Gastrocnemius medialis (tissue), 4 donors: ENCODE measurements around the gene CABCOCO1. TPM values are rescaled to one million over a fixed set of nuclear protein-coding genes. Genes with fewer than 3 reads are reported as not detected.

Experiments used
- ATAC-seq, 2 donors: fragments of 150-250 bp; one replicate each; pipeline ENCODE4 v1.9.1; 2016
- DNase-seq, 2 donors: peaks; one replicate each; pipeline ENCODE4 v3.0.0-alpha.2; 2019
- H3K27ac ChIP-seq, 4 donors: fragments of 200-600 bp; sonication (generic); 1 replicate in 1 of 4; 2 replicates in 3 of 4; pipeline ENCODE4 v1.5.1; 2016 to 2018; ENCODE audit warnings: mild to moderate bottlenecking in 2 of 4, moderate library complexity in 1 of 4
- H3K27me3 ChIP-seq, 3 donors: fragments of 200-600 bp; sonication (generic) in 2 of 3; 1 replicate in 1 of 3; 2 replicates in 2 of 3; pipeline versions ENCODE4 v1.5.1 to v1.6.0; 2016 to 2019; ENCODE audit warnings: mild to moderate bottlenecking in 1 of 3, moderate library complexity in 1 of 3
- H3K36me3 ChIP-seq, 2 donors: fragments of 200-600 bp; sonication (generic) in 1 of 2; one replicate each; pipeline ENCODE4 v1.5.1; 2017 to 2018
- H3K4me1 ChIP-seq, 2 donors: fragments of 200-600 bp; sonication (generic) in 1 of 2; one replicate each; pipeline ENCODE4 v1.5.1; 2016 to 2017; ENCODE audit warnings: mild to moderate bottlenecking in 2 of 2
- H3K4me3 ChIP-seq, 4 donors: fragments of 200-600 bp; sonication (generic) in 3 of 4; 1 replicate in 1 of 4; 2 replicates in 3 of 4; pipeline ENCODE4 v1.5.1; 2016 to 2019; ENCODE audit warnings: mild to moderate bottlenecking in 2 of 4
- H3K9me3 ChIP-seq, 3 donors: fragments of 200-600 bp; sonication (generic) in 2 of 3; 1 replicate in 1 of 3; 2 replicates in 2 of 3; pipeline ENCODE4 v1.5.1; 2016 to 2019
- POLR2A ChIP-seq, 2 donors: fragments of 450-650 bp; IDR thresholded peaks; one replicate each; pipeline ENCODE4 v1.6.1; 2017; ENCODE audit warnings: antibody characterized with exemption in 2 of 2, mild to moderate bottlenecking in 2 of 2, moderate library complexity in 2 of 2
- in situ Hi-C, 4 donors: fragments of 200-750 bp; cut with MboI; loops; one replicate each; pipeline versions ENCODE4 v1.15.0 to v1.8.0; 2017; ENCODE audit warnings: low sequenced_read_pairs in 4 of 4
- intact Hi-C: fragments of 100-400 bp; cut with DNase I; formaldehyde crosslinking; loops from one replicate; pipeline ENCODE4 v1.15.1; 2023; ENCODE audit warnings: low total_unique reads
- total RNA-seq, 4 donors: library from RNA; depleted of rRNA; stranded (reverse); fragments of >200 nt; gene quantifications; one replicate each; pipeline versions ENCODE4 v1.1.0 to v1.2.3, GENCODE V29; 2016
- TF ChIP-seq, protein P1 (sequence below), 5 experiments: fragments of 450-650 bp in 3 of 5; fragments of 200-600 bp in 2 of 5; sonication (generic) in 2 of 5; IDR thresholded peaks in 4 of 5; conservative IDR thresholded peaks in 1 of 5; 1 replicate in 4 of 5; 2 replicates in 1 of 5; pipeline ENCODE4 v1.5.1; 2016 to 2019; ENCODE audit warnings: antibody characterized with exemption in 5 of 5, mild to moderate bottlenecking in 3 of 5, moderate library complexity in 3 of 5

The CABCOCO1 gene
- total RNA-seq, 4 donors from 2014 or later = not detected

DNA sequence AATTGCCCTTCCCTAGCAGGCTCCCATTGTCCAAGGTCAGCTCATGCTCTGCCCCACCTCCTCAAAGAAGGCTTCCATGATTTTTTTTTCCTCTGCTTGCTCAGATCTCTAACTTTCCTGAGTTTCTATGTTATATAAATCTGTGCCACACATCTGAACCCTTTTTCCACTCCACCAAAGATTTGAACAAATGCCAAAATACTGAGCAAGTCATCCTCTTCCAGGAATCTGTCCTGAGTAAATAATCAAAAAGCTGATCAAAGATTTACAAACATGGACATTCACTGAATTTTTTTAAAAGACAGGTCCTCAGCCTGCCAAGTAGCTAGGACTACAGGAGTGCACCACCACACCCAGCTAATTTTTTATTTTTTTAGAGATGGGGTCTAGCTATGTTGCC, 136.0 kb downstream of the CABCOCO1 start:
- H3K9me3 ChIP-seq = no peaks in the 10 kb centered on the region
- no peaks in the 10 kb centered on the region for H3K27me3 ChIP-seq
- intact Hi-C loops = no loop called here
- H3K4me1 ChIP-seq = no peaks in the 10 kb centered on the region
- in situ Hi-C loops = no loop called here
- no peak for ATAC-seq
- H3K4me3 ChIP-seq = no peak overlapping the region
- no peak overlapping the region for H3K27ac ChIP-seq
- no peaks in the 10 kb centered on the region for H3K36me3 ChIP-seq
- TF ChIP-seq, protein P1, sequence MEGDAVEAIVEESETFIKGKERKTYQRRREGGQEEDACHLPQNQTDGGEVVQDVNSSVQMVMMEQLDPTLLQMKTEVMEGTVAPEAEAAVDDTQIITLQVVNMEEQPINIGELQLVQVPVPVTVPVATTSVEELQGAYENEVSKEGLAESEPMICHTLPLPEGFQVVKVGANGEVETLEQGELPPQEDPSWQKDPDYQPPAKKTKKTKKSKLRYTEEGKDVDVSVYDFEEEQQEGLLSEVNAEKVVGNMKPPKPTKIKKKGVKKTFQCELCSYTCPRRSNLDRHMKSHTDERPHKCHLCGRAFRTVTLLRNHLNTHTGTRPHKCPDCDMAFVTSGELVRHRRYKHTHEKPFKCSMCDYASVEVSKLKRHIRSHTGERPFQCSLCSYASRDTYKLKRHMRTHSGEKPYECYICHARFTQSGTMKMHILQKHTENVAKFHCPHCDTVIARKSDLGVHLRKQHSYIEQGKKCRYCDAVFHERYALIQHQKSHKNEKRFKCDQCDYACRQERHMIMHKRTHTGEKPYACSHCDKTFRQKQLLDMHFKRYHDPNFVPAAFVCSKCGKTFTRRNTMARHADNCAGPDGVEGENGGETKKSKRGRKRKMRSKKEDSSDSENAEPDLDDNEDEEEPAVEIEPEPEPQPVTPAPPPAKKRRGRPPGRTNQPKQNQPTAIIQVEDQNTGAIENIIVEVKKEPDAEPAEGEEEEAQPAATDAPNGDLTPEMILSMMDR (IDR thresholded peaks at IDR 0.05 in 4 of 5, conservative IDR thresholded peaks at IDR 0.05 in 1 of 5) = no peak
- DNase-seq = no peak

DNA sequence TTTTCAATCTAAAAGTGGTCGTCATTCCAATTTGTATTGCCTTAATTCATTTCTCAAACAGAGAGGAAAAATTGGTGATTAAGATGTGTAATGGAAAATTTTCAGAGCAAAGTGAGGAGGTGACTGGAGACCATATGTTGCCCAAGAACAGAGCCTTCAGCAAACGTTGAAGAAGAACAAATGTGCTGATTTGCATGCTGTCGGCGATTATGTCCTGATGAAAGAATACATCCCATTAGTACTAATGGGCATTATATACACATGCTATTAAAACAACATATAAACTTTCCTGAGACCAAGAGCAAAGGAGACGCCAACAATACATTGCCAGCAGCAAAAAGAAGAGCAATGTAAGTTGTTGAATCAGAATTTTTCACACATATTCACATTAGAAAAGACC, 138.8 kb downstream of the CABCOCO1 start:
- Histone ChIP-seq H3K4me1 (no peaks in the 10 kb centered on the region), H3K36me3 (no peaks in the 10 kb centered on the region), H3K27ac (no peak overlapping the region), H3K4me3 (no peak overlapping the region), H3K9me3 (no peaks in the 10 kb centered on the region), H3K27me3 (no peaks in the 10 kb centered on the region)
- ATAC-seq = no peak
- in situ Hi-C loops (no loop called here), intact Hi-C loops (no loop called here)
- DNase-seq = no peak
- no peak for TF ChIP-seq POLR2A (IDR thresholded peaks at IDR 0.05)
- TF ChIP-seq, protein P1 (IDR thresholded peaks at IDR 0.05 in 4 of 5, conservative IDR thresholded peaks at IDR 0.05 in 1 of 5) = no peak

DNA sequence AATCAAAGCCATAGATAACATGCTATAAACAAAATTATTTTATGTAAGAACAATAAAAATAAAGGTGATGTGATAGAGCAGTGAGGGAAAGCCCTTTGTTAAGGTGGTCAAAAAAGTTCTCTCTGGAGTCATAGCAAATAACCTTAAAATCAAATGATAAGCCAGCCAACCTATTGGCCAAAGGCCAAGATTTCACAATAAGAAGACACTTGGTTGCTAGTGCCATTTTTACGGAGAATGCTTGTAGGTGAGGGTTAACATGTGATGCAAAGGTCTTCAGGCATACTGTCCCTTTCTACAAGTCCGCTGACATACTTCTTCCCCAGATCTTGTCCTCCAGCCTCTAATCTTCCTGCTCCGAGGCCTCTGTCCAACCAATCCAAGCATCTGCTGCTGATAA, 140.5 kb downstream of the CABCOCO1 start:
- in situ Hi-C loops = no loop called here
- Histone ChIP-seq H3K4me3 (no peak overlapping the region), H3K9me3 (no peaks in the 10 kb centered on the region), H3K4me1 (no peaks in the 10 kb centered on the region), H3K27ac (no peak overlapping the region), H3K36me3 (no peaks in the 10 kb centered on the region), H3K27me3 (no peaks in the 10 kb centered on the region)
- DNase-seq = no peak
- ATAC-seq = no peak
- TF ChIP-seq, protein P1 (IDR thresholded peaks at IDR 0.05 in 4 of 5, conservative IDR thresholded peaks at IDR 0.05 in 1 of 5) = no peak
- no peak for TF ChIP-seq POLR2A (IDR thresholded peaks at IDR 0.05)
- intact Hi-C loops = no loop called here

DNA sequence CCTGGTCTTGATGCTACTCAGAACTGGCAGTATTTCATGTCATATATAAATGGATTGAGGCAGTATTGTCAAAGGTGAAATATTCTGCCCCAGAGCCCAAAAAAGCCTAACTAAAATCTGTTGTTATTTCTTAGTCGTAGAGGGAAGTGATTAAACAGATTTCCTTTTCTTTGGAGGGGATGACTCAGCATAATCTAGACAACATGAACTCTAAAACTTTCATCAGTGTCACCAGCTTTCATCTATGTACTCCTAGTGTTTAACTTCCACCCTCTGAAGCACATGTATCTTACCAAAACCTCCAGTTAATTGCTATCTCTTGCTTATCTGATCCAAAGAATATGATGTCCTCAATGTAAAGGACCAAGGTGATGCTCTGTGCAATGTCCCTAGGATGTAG, 141.7 kb downstream of the CABCOCO1 start:
- ATAC-seq = no peak
- Histone ChIP-seq H3K36me3 (no peaks in the 10 kb centered on the region), H3K9me3 (no peaks in the 10 kb centered on the region), H3K4me3 (no peak overlapping the region), H3K27ac (no peak overlapping the region), H3K4me1 (no peaks in the 10 kb centered on the region), H3K27me3 (no peaks in the 10 kb centered on the region)
- intact Hi-C loops = no loop called here
- in situ Hi-C loops = no loop called here
- DNase-seq = no peak
- TF ChIP-seq, protein P1 (IDR thresholded peaks at IDR 0.05 in 4 of 5, conservative IDR thresholded peaks at IDR 0.05 in 1 of 5) = no peak
- no peak for TF ChIP-seq POLR2A (IDR thresholded peaks at IDR 0.05)

DNA sequence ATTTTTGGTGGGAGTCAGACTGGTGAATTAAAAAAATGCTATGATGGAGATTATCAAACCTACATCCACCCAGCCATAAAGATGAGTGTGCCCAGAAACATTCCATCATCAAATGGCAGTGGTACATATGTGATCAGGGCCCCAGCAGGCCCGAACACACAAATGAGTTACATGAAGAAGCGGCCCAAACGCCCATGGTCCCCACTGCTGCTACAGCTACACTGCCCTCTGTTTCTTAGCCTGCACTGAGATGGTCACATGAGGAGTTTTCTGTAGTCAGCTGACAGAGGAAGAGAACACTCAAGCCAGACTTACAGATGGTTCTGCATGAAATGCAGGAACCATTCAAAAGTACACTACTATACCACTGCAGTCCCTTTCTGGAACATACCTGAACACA, 142.4 kb downstream of the CABCOCO1 start:
- ATAC-seq (no peak), DNase-seq (no peak)
- Histone ChIP-seq H3K4me3 (no peak overlapping the region), H3K27ac (no peak overlapping the region), H3K9me3 (no peaks in the 10 kb centered on the region), H3K27me3 (no peaks in the 10 kb centered on the region), H3K36me3 (no peaks in the 10 kb centered on the region), H3K4me1 (no peaks in the 10 kb centered on the region)
- intact Hi-C loops (no loop called here), in situ Hi-C loops (no loop called here)
- no peak for TF ChIP-seq POLR2A (IDR thresholded peaks at IDR 0.05)
- TF ChIP-seq, protein P1 (IDR thresholded peaks at IDR 0.05 in 4 of 5, conservative IDR thresholded peaks at IDR 0.05 in 1 of 5) = no peak
